HepG2 (cell line): ENCODE data around the gene STAT4. TPM values are rescaled to one million over a fixed set of nuclear protein-coding genes. Genes with fewer than 3 reads are reported as not detected.

Source experiments
- ATAC-seq: fragments of 200-7000 bp; cut with Tn5 transposase; 3 replicates; pipeline ENCODE4 v1.9.1; 2020; ENCODE audit warnings: mild to moderate bottlenecking, moderate library complexity
- BruUV-seq: library from RNA; stranded (reverse); fragments of 400-500 nt; replicated peaks from 2 replicates; lab custom pipeline; 2021; lab: Mats Ljungman, UMichigan
- CTCF ChIA-PET: fragments of 300-600 bp; formaldehyde crosslinking; extraction: SDS; loops from one replicate; lab custom pipeline; 2021; ENCODE audit warnings: low total read pairs, inconsistent platforms, low intra/inter-chr PET ratio; lab: Yijun Ruan, JAX
- POLR2A ChIA-PET: fragments of 350-600 bp; sonication (Branson Sonifier 250); formaldehyde crosslinking; loops from one replicate; lab custom pipeline; 2020; ENCODE audit warnings: antibody characterized with exemption, inconsistent platforms; lab: Yijun Ruan, JAX
- DNase-seq: peaks from one replicate; pipeline ENCODE4 v3.0.0-alpha.2; 2015; ENCODE audit warnings: low spot score
- FAIRE-seq: peaks from 3 replicates; lab custom pipeline; 2011; peaks lifted over from hg19 to GRCh38; lab: Jason Lieb, UNC
- H2AFZ ChIP-seq: one replicate; pipeline ENCODE4 v1.6.1; 2011; ENCODE audit warnings: low read length, inconsistent platforms
- H3K27ac ChIP-seq: fragments of 300-600 bp; 3 replicates; pipeline ENCODE4 v1.8.0; 2011; ENCODE audit warnings: mixed run types, mild to moderate bottlenecking, mixed read lengths, low read length, inconsistent platforms; ENCODE audit not compliant: insufficient read depth; ENCODE audit errors: extremely low read length
- H3K27me3 ChIP-seq, 2 experiments: fragments of 200-600 bp in 1 of 2; 2 replicates in 1 of 2; 3 replicates in 1 of 2; pipeline versions ENCODE4 v1.6.0 to v1.8.0; 2011; ENCODE audit warnings: low read length in 2 of 2, mild to moderate bottlenecking in 2 of 2, moderate library complexity in 2 of 2, inconsistent platforms in 1 of 2; ENCODE audit not compliant: insufficient read depth in 2 of 2, control insufficient read depth in 1 of 2
- H3K36me3 ChIP-seq, 2 experiments: fragments of 200-600 bp in 1 of 2; replicated peaks in 1 of 2; 2 replicates in 1 of 2; 3 replicates in 1 of 2; pipeline versions ENCODE4 v1.5.1 to v1.8.0; 2011; ENCODE audit warnings: low read length in 2 of 2, inconsistent platforms in 1 of 2; ENCODE audit not compliant: insufficient read depth in 2 of 2, control insufficient read depth in 1 of 2
- H3K4me1 ChIP-seq: 2 replicates; pipeline ENCODE4 v1.5.1; 2012; ENCODE audit warnings: low read length, inconsistent platforms; ENCODE audit not compliant: insufficient read depth
- H3K4me2 ChIP-seq: 2 replicates; pipeline ENCODE4 v1.6.0; 2011; ENCODE audit warnings: low read depth, low read length, inconsistent platforms
- H3K4me3 ChIP-seq, 3 experiments: fragments of 200-600 bp in 1 of 3; sonication (generic), shearing (Covaris generic) in 1 of 3; replicated peaks in 1 of 3; 2 replicates each; pipeline ENCODE4 v1.5.1; 2011 to 2016; ENCODE audit warnings: low read length in 3 of 3, inconsistent platforms in 2 of 3, low read depth in 2 of 3, mild to moderate bottlenecking in 2 of 3, control low read depth in 1 of 3, mixed read lengths in 1 of 3; ENCODE audit not compliant: insufficient read depth in 1 of 3
- H3K79me2 ChIP-seq: one replicate; pipeline ENCODE4 v1.6.1; 2011; ENCODE audit warnings: low read length, inconsistent platforms; ENCODE audit not compliant: insufficient read depth
- H3K9ac ChIP-seq: 2 replicates; pipeline ENCODE4 v1.6.0; 2011; ENCODE audit warnings: mild to moderate bottlenecking, low read depth, low read length, inconsistent platforms; ENCODE audit not compliant: insufficient read depth
- H3K9me3 ChIP-seq: 2 replicates; pipeline ENCODE4 v1.5.1; 2012; ENCODE audit warnings: mild to moderate bottlenecking, low read length
- H4K20me1 ChIP-seq: 2 replicates; pipeline ENCODE4 v1.6.0; 2011; ENCODE audit warnings: inconsistent platforms, mild to moderate bottlenecking, low read length, moderate library complexity; ENCODE audit not compliant: insufficient read depth
- SMAD9 ChIP-seq: sonication (generic); formaldehyde crosslinking; IDR thresholded peaks from 2 replicates; pipeline ENCODE4 v1.5.1; 2020; ENCODE audit warnings: mild to moderate bottlenecking, missing genetic modification reagents
- ZNF318 ChIP-seq: sonication (generic); formaldehyde crosslinking; IDR thresholded peaks from 2 replicates; pipeline ENCODE4 v1.4.0; 2020; ENCODE audit warnings: mild to moderate bottlenecking, missing genetic modification reagents
- ZNF337 ChIP-seq: sonication (generic); formaldehyde crosslinking; IDR thresholded peaks from 2 replicates; pipeline ENCODE4 v1.5.1; 2020; ENCODE audit warnings: missing genetic modification reagents, low read depth, mild to moderate bottlenecking, borderline replicate concordance
- WGBS: methylation state at CpG from one replicate; pipeline ENCODE4 v1.1.6; 2017; ENCODE audit warnings: low lambda C conversion rate; 5-methylcytosine and 5-hydroxymethylcytosine counted together
- in situ Hi-C: cut with HindIII; loops from 2 replicates; pipeline ENCODE4 v1.10.0; 2017; ENCODE audit warnings: low pct_unique_long_range_greater_than_20kb; ENCODE audit not compliant: extremely low pct_ligation_motif_present
- intact Hi-C: fragments of 100-400 bp; cut with micrococcal nuclease; formaldehyde crosslinking; loops from one replicate; pipeline ENCODE4 v1.10.0; 2022; ENCODE audit not compliant: unreplicated experiment
- polyA plus RNA-seq, 8 experiments: library from polyadenylated mRNA; depleted of rRNA in 3 of 8; stranded (reverse) in 7 of 8; unstranded in 1 of 8; fragments of >200 nt; fragmentation: Illumina TruSeq in 4 of 8; extraction: Trizol in 4 of 8; gene quantifications; 2 replicates each; pipeline versions ENCODE4 v1.2.1 to v1.2.3, GENCODE V29; 2011 to 2016; ENCODE audit warnings: low read depth in 4 of 8, missing spikeins in 1 of 8, mixed read lengths in 1 of 8; ENCODE audit not compliant: insufficient read depth in 1 of 8
- total RNA-seq, 5 experiments: library from RNA; depleted of rRNA; stranded (reverse); fragments of >200 nt; fragmentation: Illumina TruSeq; extraction: Trizol; gene quantifications; 2 replicates each; pipeline ENCODE4 v1.2.3, GENCODE V29; 2016; ENCODE audit warnings: low read depth in 1 of 5
- TF ChIP-seq, protein P1 (sequence below): sonication (generic); formaldehyde crosslinking; IDR thresholded peaks from 2 replicates; pipeline ENCODE4 v1.4.0; 2020; ENCODE audit warnings: missing genetic modification reagents

The STAT4 gene
- total and polyA plus RNA-seq, 2 of the 13 experiments (the other 11 are each of a cell fraction or from before 2014, with no cell fraction given), result 0.37 TPM; not detected in 1

GRCh38 chr2:191171708-191172355 is 21.0 kb upstream of the STAT4 start:
- intact Hi-C loops, result no loop called here
- Histone ChIP-seq H3K27ac (no peak overlapping the region), H3K9me3 (no peaks in the 10 kb centered on the region), H3K9ac (no peak overlapping the region), H4K20me1 (no peaks in the 10 kb centered on the region), H3K4me1 (no peaks in the 10 kb centered on the region), H3K4me3 (no peak overlapping the region), H3K4me2 (no peak overlapping the region), H3K27me3 (no peaks in the 10 kb centered on the region), H3K79me2 (no peaks in the 10 kb centered on the region), H3K36me3 (no peaks in the 10 kb centered on the region), H2AFZ (no peak overlapping the region)
- in situ Hi-C loops, result no loop called here
- no peak for ATAC-seq
- TF ChIP-seq ZNF318 (CRISPR knock-in tag), result no peak
- no peak for TF ChIP-seq ZNF337 (CRISPR knock-in tag)
- no peak for TF ChIP-seq SMAD9
- TF ChIP-seq, protein P1, sequence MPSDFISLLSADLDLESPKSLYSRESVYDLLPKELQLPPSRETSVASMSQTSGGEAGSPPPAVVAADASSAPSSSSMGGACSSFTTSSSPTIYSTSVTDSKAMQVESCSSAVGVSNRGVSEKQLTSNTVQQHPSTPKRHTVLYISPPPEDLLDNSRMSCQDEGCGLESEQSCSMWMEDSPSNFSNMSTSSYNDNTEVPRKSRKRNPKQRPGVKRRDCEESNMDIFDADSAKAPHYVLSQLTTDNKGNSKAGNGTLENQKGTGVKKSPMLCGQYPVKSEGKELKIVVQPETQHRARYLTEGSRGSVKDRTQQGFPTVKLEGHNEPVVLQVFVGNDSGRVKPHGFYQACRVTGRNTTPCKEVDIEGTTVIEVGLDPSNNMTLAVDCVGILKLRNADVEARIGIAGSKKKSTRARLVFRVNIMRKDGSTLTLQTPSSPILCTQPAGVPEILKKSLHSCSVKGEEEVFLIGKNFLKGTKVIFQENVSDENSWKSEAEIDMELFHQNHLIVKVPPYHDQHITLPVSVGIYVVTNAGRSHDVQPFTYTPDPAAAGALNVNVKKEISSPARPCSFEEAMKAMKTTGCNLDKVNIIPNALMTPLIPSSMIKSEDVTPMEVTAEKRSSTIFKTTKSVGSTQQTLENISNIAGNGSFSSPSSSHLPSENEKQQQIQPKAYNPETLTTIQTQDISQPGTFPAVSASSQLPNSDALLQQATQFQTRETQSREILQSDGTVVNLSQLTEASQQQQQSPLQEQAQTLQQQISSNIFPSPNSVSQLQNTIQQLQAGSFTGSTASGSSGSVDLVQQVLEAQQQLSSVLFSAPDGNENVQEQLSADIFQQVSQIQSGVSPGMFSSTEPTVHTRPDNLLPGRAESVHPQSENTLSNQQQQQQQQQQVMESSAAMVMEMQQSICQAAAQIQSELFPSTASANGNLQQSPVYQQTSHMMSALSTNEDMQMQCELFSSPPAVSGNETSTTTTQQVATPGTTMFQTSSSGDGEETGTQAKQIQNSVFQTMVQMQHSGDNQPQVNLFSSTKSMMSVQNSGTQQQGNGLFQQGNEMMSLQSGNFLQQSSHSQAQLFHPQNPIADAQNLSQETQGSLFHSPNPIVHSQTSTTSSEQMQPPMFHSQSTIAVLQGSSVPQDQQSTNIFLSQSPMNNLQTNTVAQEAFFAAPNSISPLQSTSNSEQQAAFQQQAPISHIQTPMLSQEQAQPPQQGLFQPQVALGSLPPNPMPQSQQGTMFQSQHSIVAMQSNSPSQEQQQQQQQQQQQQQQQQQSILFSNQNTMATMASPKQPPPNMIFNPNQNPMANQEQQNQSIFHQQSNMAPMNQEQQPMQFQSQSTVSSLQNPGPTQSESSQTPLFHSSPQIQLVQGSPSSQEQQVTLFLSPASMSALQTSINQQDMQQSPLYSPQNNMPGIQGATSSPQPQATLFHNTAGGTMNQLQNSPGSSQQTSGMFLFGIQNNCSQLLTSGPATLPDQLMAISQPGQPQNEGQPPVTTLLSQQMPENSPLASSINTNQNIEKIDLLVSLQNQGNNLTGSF (CRISPR knock-in tag), result no peak
- CTCF ChIA-PET, result no interaction called here
- 48% methylated on average over 2 of the region's 2 CpGs for WGBS
- no peak for FAIRE-seq
- POLR2A ChIA-PET, result no interaction called here
- no TSS peak for BruUV-seq
- DNase-seq, result no peak
